Large intestine (tissue), 3 donors: Measurements from ENCODE around the gene UMAD1. TPM values are rescaled to one million over a fixed set of nuclear protein-coding genes. Genes with fewer than 3 reads are reported as not detected.

Source experiments
- DNase-seq, 2 donors: peaks; one replicate each; pipeline versions ENCODE4 v3.0.0 to v3.0.0-alpha.2; 2013
- H3K27ac ChIP-seq: one replicate; pipeline ENCODE4 v1.5.1; 2013; ENCODE audit warnings: low read length
- H3K27me3 ChIP-seq: 2 replicates; pipeline ENCODE4 v1.6.1; 2013; ENCODE audit warnings: low read length; ENCODE audit not compliant: control insufficient read depth, insufficient read depth
- H3K36me3 ChIP-seq: 2 replicates; pipeline ENCODE4 v1.6.1; 2013; ENCODE audit warnings: low read length; ENCODE audit not compliant: control insufficient read depth, insufficient read depth
- H3K4me1 ChIP-seq: one replicate; pipeline ENCODE4 v1.6.1; 2013; ENCODE audit warnings: low read length; ENCODE audit not compliant: control insufficient read depth, insufficient read depth
- H3K4me3 ChIP-seq: one replicate; pipeline ENCODE4 v1.5.1; 2013; ENCODE audit warnings: low read length
- H3K9me3 ChIP-seq: one replicate; pipeline ENCODE4 v1.6.1; 2013; ENCODE audit warnings: mild to moderate bottlenecking, low read depth, low read length, moderate library complexity; ENCODE audit not compliant: control insufficient read depth
- WGBS: methylation state at CpG from one replicate; pipeline ENCODE4 v1.1.5; 2013; ENCODE audit warnings: low lambda C conversion rate; ENCODE audit not compliant: insufficient coverage; 5-methylcytosine and 5-hydroxymethylcytosine counted together
- polyA plus RNA-seq: library from polyadenylated mRNA; unstranded; fragments of 120-200 nt; gene quantifications from one replicate; pipeline ENCODE4 v1.2.1, GENCODE V29; 2013

UMAD1 gene
- polyA plus RNA-seq, 1 donor = 17.5 TPM

DNA sequence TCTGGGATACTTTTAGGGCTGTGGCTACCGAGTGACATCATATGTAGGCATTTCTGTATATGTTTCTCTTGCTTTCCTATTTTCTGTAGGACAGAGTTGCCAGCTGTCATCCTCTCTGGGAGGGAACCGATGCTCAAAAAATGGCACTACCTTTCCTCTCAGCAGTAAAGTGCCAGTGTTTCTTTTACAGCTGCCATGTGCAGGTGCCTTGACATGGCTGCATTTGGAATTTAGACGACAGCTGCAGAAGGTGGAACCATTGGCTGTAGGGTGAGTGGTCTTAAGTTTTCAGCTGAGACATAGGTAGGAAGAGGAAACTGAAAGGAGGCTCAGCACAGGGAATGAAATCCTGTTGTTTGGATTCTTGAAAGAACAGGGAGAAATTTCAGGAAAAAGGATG lies 98.1 kb downstream of the UMAD1 start:
- H3K4me1 ChIP-seq = no peaks in the 10 kb centered on the region
- no peak for DNase-seq
- H3K9me3 ChIP-seq = no peaks in the 10 kb centered on the region
- H3K4me3 ChIP-seq = no peak overlapping the region
- no peaks in the 10 kb centered on the region for H3K36me3 ChIP-seq
- no peak overlapping the region for H3K27ac ChIP-seq
- WGBS = 83% methylated on average over 1 of the region's 3 CpGs
- H3K27me3 ChIP-seq = no peaks in the 10 kb centered on the region

GRCh38 chr7:7739204-7740036 lies 98.9 kb downstream of the UMAD1 start:
- Histone ChIP-seq H3K27me3 (no peaks in the 10 kb centered on the region), H3K4me3 (no peak overlapping the region), H3K4me1 (no peaks in the 10 kb centered on the region), H3K36me3 (no peaks in the 10 kb centered on the region), H3K9me3 (no peaks in the 10 kb centered on the region), H3K27ac (no peak overlapping the region)
- no peak for DNase-seq
- WGBS = 93% methylated on average over 3 of the region's 4 CpGs

DNA sequence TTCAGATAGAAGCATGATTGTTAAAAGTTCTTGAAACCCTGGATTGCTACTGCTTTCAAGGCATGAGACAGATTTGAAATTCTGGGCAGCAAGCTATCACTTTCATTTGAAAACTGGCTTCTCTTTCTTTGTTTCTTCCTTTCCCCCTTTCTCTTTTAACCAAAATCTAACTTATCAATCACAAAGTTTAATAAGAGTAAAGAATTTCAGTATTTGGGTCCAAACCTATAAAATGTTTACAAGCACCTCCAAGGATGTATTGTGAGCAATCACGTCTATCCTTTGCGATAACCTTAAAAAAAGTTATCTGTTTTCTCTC lies 99.4 kb downstream of the UMAD1 start:
- no peak overlapping the region for H3K27ac ChIP-seq
- H3K27me3 ChIP-seq = no peaks in the 10 kb centered on the region
- no peaks in the 10 kb centered on the region for H3K9me3 ChIP-seq
- H3K36me3 ChIP-seq = no peaks in the 10 kb centered on the region
- WGBS = 20% methylated on average over 1 of the region's 2 CpGs
- H3K4me3 ChIP-seq = no peak overlapping the region
- no peaks in the 10 kb centered on the region for H3K4me1 ChIP-seq
- DNase-seq = no peak

GRCh38 chr7:7742223-7742622 lies 101.7 kb downstream of the UMAD1 start:
- Histone ChIP-seq H3K27ac (no peak overlapping the region), H3K4me3 (no peak overlapping the region), H3K36me3 (no peaks in the 10 kb centered on the region), H3K9me3 (no peaks in the 10 kb centered on the region), H3K4me1 (no peaks in the 10 kb centered on the region), H3K27me3 (no peaks in the 10 kb centered on the region)
- no peak for DNase-seq
- no CpG with 5 or more reads among the region's 12 CpGs for WGBS

- no peaks in the 10 kb centered on the region for H3K27me3 ChIP-seq
- no peak overlapping the region for H3K4me3 ChIP-seq
- H3K4me1 ChIP-seq = no peaks in the 10 kb centered on the region
- no peaks in the 10 kb centered on the region for H3K9me3 ChIP-seq
- H3K27ac ChIP-seq = no peak overlapping the region
- 94% methylated on average over 2 of the region's 4 CpGs for WGBS
- no peaks in the 10 kb centered on the region for H3K36me3 ChIP-seq
- no peak for DNase-seq
Measured at GRCh38 chr7:7745258-7745657, 104.7 kb downstream of the UMAD1 start.

DNA sequence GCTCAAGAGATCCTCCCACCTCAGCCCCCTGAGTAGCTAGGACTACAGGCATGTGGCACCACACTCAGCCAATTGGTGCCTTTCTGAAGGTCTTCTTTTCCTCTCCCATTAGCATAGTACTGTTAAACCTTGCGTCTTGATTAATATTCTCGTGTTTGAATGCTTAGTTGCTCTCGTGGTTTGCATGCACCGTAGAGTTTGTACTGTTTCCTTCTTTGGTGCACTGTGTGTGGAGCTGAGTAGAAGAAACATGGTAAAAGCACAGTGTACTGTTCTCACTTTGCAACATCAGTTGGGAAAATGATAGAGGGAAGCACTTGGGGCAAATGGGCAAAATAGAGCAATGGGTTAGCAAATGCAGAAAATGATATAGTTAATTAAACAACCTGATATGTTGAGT lies 105.4 kb downstream of the UMAD1 start:
- Histone ChIP-seq H3K4me3 (no peak overlapping the region), H3K27me3 (no peaks in the 10 kb centered on the region), H3K36me3 (no peaks in the 10 kb centered on the region), H3K9me3 (no peaks in the 10 kb centered on the region), H3K4me1 (no peaks in the 10 kb centered on the region), H3K27ac (no peak overlapping the region)
- no peak for DNase-seq
- WGBS = no CpG with 5 or more reads among the region's 4 CpGs

GRCh38 chr7:7746458-7746857 lies 105.9 kb downstream of the UMAD1 start:
- Histone ChIP-seq H3K36me3 (no peaks in the 10 kb centered on the region), H3K9me3 (no peaks in the 10 kb centered on the region), H3K27ac (no peak overlapping the region), H3K4me3 (no peak overlapping the region), H3K4me1 (peaks cover 2% of the 10 kb centered on the region), H3K27me3 (no peaks in the 10 kb centered on the region)
- peak in 1 of 2 donors; percentile 21 for DNase-seq
- WGBS = 50% methylated on average over 1 of the region's 4 CpGs

DNA sequence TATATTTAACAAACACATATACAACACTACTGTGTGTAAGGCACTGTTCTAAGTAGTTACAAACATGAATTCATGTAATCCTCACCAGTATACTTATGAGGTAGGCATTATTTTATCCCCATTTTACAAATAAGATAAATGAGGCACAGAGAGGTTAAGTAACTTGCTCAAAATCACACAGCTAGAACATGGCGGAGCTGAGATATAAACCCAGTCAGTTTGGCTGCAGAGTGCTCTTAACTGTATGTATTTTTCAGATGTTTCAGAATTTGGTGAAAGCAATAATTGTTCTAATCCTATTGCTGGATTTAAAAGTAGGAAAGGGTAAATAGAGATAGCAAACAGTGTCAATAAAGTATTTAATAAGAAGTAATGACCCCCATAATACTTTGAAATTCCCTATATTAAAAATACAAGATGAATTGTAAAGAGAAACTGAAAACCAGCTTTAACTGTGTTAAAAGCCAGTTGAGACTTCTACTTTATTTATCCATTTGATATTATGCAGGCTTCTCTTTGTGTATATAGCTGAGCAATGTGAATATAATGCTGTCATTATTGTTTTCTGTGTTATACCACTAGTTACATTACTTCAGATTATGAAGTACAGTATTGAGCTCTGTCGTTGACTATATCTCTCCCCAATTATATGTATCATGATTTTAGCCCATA lies 110.2 kb downstream of the UMAD1 start:
- Histone ChIP-seq H3K4me3 (no peak overlapping the region), H3K4me1 (peaks cover 5% of the 10 kb centered on the region), H3K9me3 (no peaks in the 10 kb centered on the region), H3K27me3 (no peaks in the 10 kb centered on the region), H3K27ac (no peak overlapping the region), H3K36me3 (no peaks in the 10 kb centered on the region)
- WGBS = 86% methylated on average over 1 of the region's 2 CpGs
- no peak for DNase-seq

DNA sequence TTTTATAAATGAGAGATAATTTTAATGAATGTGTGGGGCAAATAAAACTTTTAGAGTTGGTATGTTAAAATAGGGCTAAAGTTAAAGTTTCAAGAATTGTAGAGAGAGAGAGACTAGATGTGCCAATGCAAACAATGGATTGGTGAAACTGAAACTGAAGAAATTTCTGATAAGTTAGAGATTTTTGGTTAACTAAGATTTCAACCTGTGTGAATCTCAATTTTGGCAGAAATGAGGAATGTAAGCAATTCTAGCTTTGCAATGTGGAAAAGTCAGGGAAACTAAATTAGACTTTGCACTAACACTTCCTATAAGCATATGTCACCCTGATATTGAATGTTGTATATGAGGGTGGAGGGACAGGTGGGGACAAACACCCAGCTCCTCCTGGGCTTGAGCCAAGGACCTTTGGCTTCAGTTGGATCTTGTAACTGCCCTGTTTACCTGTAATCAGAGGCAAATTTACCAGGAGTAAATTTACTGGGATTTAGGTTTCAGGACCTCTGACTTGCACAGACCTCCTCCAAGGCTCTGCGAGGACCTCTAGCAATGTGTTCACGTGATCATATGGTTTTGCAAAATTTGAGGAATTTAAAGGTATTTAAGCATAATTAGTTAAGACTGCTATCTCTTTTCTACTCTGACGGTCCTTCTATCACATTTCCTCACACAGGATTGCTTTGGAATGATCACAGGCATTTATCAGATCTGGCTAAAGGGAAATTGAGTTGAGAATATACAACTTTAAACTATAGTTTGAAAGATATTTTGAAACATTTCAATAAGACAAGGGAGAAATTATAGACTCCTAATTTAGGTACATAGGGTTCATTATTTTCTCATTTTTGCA lies 110.9 kb downstream of the UMAD1 start:
- no peak overlapping the region for H3K4me3 ChIP-seq
- peak overlapping the region; percentile 32 for H3K27ac ChIP-seq
- no peaks in the 10 kb centered on the region for H3K9me3 ChIP-seq
- peaks cover 5% of the 10 kb centered on the region for H3K4me1 ChIP-seq
- H3K27me3 ChIP-seq = no peaks in the 10 kb centered on the region
- peak; percentile 26 to 77 for DNase-seq
- WGBS = no CpG with 5 or more reads among the region's 3 CpGs
- H3K36me3 ChIP-seq = no peaks in the 10 kb centered on the region

DNA sequence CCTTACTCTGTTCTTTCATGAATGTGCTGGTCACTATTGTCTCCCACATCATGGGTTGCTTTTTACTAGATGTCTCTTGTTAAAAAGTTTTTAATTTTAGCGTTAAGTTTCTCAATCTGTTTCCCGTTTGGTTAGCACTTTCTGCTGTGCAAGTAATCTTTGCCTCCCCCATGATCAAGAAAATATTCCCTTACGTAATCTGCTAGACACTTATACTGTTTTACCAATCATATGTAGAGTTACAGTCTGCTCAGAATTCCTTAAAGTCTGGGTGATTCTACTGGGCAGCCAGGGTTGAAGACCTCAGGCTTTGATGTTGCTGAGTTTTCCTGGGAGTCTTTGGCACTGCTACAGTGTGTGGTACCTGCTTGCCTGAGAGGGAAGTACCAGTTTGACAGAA lies 116.0 kb downstream of the UMAD1 start:
- no peaks in the 10 kb centered on the region for H3K36me3 ChIP-seq
- no CpG with 5 or more reads among the region's 3 CpGs for WGBS
- peaks cover 2% of the 10 kb centered on the region for H3K4me1 ChIP-seq
- no peak for DNase-seq
- no peak overlapping the region for H3K4me3 ChIP-seq
- H3K9me3 ChIP-seq = no peaks in the 10 kb centered on the region
- no peak overlapping the region for H3K27ac ChIP-seq
- no peaks in the 10 kb centered on the region for H3K27me3 ChIP-seq
